HCT116 (cell line): ENCODE data around the gene RPL12. TPM values are rescaled to one million over a fixed set of nuclear protein-coding genes. Genes with fewer than 3 reads are reported as not detected.

Experiments used
- ATAC-seq: fragments of 200-7000 bp; cut with Tn5 transposase; 2 replicates; pipeline ENCODE4 v1.9.1; 2020; ENCODE audit warnings: mild to moderate bottlenecking, moderate library complexity
- BruUV-seq: library from RNA; stranded (reverse); fragments of 400-500 nt; replicated peaks from 2 replicates; lab custom pipeline; 2021; lab: Mats Ljungman, UMichigan
- CTCF ChIA-PET: fragments of 300-600 bp; sonication (Branson Sonifier 250); formaldehyde crosslinking; loops from one replicate; lab custom pipeline; 2021; ENCODE audit warnings: antibody characterized with exemption; lab: Charles Lee
- POLR2A ChIA-PET: fragments of 300-600, 350-600 bp; sonication (Branson Sonifier 250); formaldehyde crosslinking; loops from one replicate; lab custom pipeline; 2021; ENCODE audit warnings: antibody characterized with exemption; lab: Charles Lee
- RAD21 ChIA-PET, 2 experiments: fragments of 300-600 bp; sonication (Branson Sonifier 250); formaldehyde crosslinking; loops; one replicate each; lab custom pipeline; 2023; ENCODE audit warnings: low total read pairs in 2 of 2; ENCODE audit not compliant: uncharacterized antibody in 2 of 2, unreplicated experiment in 2 of 2, low non-redundant PET in 1 of 2; lab: Charles Lee
- DNase-seq: peaks from one replicate; pipeline ENCODE4 v3.0.0-alpha.2; 2010; ENCODE audit warnings: low read depth, low spot score
- H2AFZ ChIP-seq: fragments of 200-600 bp; shearing (Covaris generic), sonication (generic); 2 replicates; pipeline ENCODE4 v1.6.1; 2017; ENCODE audit warnings: low read depth, mixed run types, mixed read lengths, antibody characterized with exemption, low read length; ENCODE audit not compliant: poor library complexity, severe bottlenecking
- H3K27ac ChIP-seq: 2 replicates; pipeline ENCODE4 v1.5.1; 2012; ENCODE audit warnings: low read depth, low read length
- H3K27me3 ChIP-seq: fragments of 200-600 bp; sonication (generic); 2 replicates; pipeline ENCODE4 v1.6.1; 2016; ENCODE audit warnings: mixed run types, low read length, mixed read lengths; ENCODE audit not compliant: insufficient read depth
- H3K36me3 ChIP-seq, 2 experiments: fragments of 200-500 bp in 1 of 2; fragments of 200-600 bp in 1 of 2; sonication (Bioruptor generic) in 1 of 2; sonication (generic) in 1 of 2; 2 replicates each; pipeline versions ENCODE4 v1.5.1 to v1.6.1; 2014 to 2016; ENCODE audit warnings: low read length in 2 of 2, inconsistent platforms in 1 of 2, mixed read lengths in 1 of 2, mixed run types in 1 of 2; ENCODE audit not compliant: insufficient read depth in 2 of 2, control insufficient read depth in 1 of 2
- H3K4me1 ChIP-seq, 2 experiments: fragments of 200-600 bp in 1 of 2; sonication (generic) in 1 of 2; 2 replicates each; pipeline versions ENCODE4 v1.5.1 to v1.6.1; 2012 to 2017; ENCODE audit warnings: low read length in 2 of 2, inconsistent platforms in 1 of 2, mild to moderate bottlenecking in 1 of 2, mixed read lengths in 1 of 2, mixed run types in 1 of 2, moderate library complexity in 1 of 2; ENCODE audit not compliant: insufficient read depth in 2 of 2, control insufficient read depth in 1 of 2
- H3K4me2 ChIP-seq: fragments of 200-600 bp; sonication (generic); 2 replicates; pipeline ENCODE4 v1.6.1; 2017; ENCODE audit warnings: mixed run types, low read length, mixed read lengths
- H3K4me3 ChIP-seq, 2 experiments: fragments of 200-600 bp in 1 of 2; sonication (generic) in 1 of 2; replicated peaks in 1 of 2; 2 replicates each; pipeline ENCODE4 v1.5.1; 2011 to 2016; ENCODE audit warnings: low read length in 2 of 2, control low read depth in 1 of 2, low read depth in 1 of 2, mild to moderate bottlenecking in 1 of 2, mixed read lengths in 1 of 2, mixed run types in 1 of 2
- H3K79me2 ChIP-seq: fragments of 200-600 bp; sonication (generic); 2 replicates; pipeline ENCODE4 v1.6.1; 2017; ENCODE audit warnings: mild to moderate bottlenecking, mixed run types, low read length, moderate library complexity, mixed read lengths; ENCODE audit not compliant: insufficient read depth
- H3K9ac ChIP-seq: fragments of 200-600 bp; sonication (generic); 2 replicates; pipeline ENCODE4 v1.6.1; 2016; ENCODE audit warnings: low read length, mixed read lengths
- H3K9me2 ChIP-seq: fragments of 200-600 bp; sonication (generic), shearing (Covaris generic); 2 replicates; pipeline ENCODE4 v1.6.1; 2017; ENCODE audit warnings: mixed run types, mild to moderate bottlenecking, moderate library complexity; ENCODE audit not compliant: insufficient read depth
- H3K9me3 ChIP-seq, 2 experiments: fragments of 200-500 bp in 1 of 2; fragments of 200-600 bp in 1 of 2; sonication (Bioruptor generic) in 1 of 2; sonication (generic) in 1 of 2; 2 replicates each; pipeline ENCODE4 v1.6.1; 2014 to 2017; ENCODE audit warnings: low read length in 2 of 2, mixed read lengths in 2 of 2, inconsistent platforms in 1 of 2, low read depth in 1 of 2, mild to moderate bottlenecking in 1 of 2, mixed run types in 1 of 2, moderate library complexity in 1 of 2; ENCODE audit not compliant: control insufficient read depth in 1 of 2, insufficient read depth in 1 of 2
- H4K20me1 ChIP-seq: fragments of 200-600 bp; sonication (generic), shearing (Covaris generic); 2 replicates; pipeline ENCODE4 v1.6.1; 2017; ENCODE audit warnings: mixed run types, mild to moderate bottlenecking, moderate library complexity; ENCODE audit not compliant: insufficient read depth
- ATF3 ChIP-seq: IDR thresholded peaks from 2 replicates; pipeline ENCODE4 v1.6.1; 2012
- CBX3 ChIP-seq: IDR thresholded peaks from 2 replicates; pipeline ENCODE4 v1.6.1; 2012; ENCODE audit warnings: low read depth
- CEBPB ChIP-seq: IDR thresholded peaks from 2 replicates; pipeline ENCODE4 v1.6.1; 2012; ENCODE audit warnings: low read depth
- CTCF ChIP-seq, 3 experiments: fragments of 200-600 bp in 1 of 3; sonication (generic) in 1 of 3; IDR thresholded peaks in 2 of 3; conservative IDR thresholded peaks in 1 of 3; 2 replicates each; pipeline ENCODE4 v1.5.1; 2012 to 2017; ENCODE audit warnings: low read depth in 2 of 3, low read length in 2 of 3, antibody characterized with exemption in 1 of 3, borderline replicate concordance in 1 of 3, control low read depth in 1 of 3, mild to moderate bottlenecking in 1 of 3, mixed read lengths in 1 of 3, mixed run types in 1 of 3, moderate library complexity in 1 of 3; ENCODE audit not compliant: insufficient read depth in 1 of 3
- EGR1 ChIP-seq: IDR thresholded peaks from 2 replicates; pipeline ENCODE4 v1.6.1; 2012; ENCODE audit warnings: low read depth
- EZH2 ChIP-seq: fragments of 200-600 bp; sonication (generic); IDR thresholded peaks from 2 replicates; pipeline ENCODE4 v1.6.1; 2017; ENCODE audit warnings: antibody characterized with exemption, mixed run types
- EZH2phosphoT487 ChIP-seq: fragments of 200-600 bp; IDR thresholded peaks from 2 replicates; pipeline ENCODE4 v1.6.1; 2018; ENCODE audit warnings: antibody characterized with exemption, borderline replicate concordance
- FOSL1 ChIP-seq: IDR thresholded peaks from 2 replicates; pipeline ENCODE4 v1.6.1; 2012; ENCODE audit warnings: low read depth
- JUND ChIP-seq: IDR thresholded peaks from 2 replicates; pipeline ENCODE4 v1.6.1; 2012
- POLR2A ChIP-seq: IDR thresholded peaks from 2 replicates; pipeline ENCODE4 v1.7.0; 2011; ENCODE audit warnings: borderline replicate concordance; ENCODE audit not compliant: insufficient read depth, insufficient read length; ENCODE audit errors: extremely low read depth
- POLR2AphosphoS5 ChIP-seq: IDR thresholded peaks from 2 replicates; pipeline ENCODE4 v1.6.1; 2011; ENCODE audit warnings: mild to moderate bottlenecking, low read depth, low read length, moderate library complexity
- RAD21 ChIP-seq: IDR thresholded peaks from 2 replicates; pipeline ENCODE4 v1.6.1; 2012; ENCODE audit warnings: low read depth, mild to moderate bottlenecking
- SIN3A ChIP-seq: IDR thresholded peaks from 2 replicates; pipeline ENCODE4 v1.6.1; 2012; ENCODE audit warnings: low read depth
- SP1 ChIP-seq: IDR thresholded peaks from 2 replicates; pipeline ENCODE4 v1.6.1; 2012; ENCODE audit warnings: low read depth
- TCF7L2 ChIP-seq: IDR thresholded peaks from 2 replicates; pipeline ENCODE4 v1.7.0; 2011; ENCODE audit warnings: borderline replicate concordance, inconsistent platforms; ENCODE audit not compliant: insufficient read depth, insufficient read length; ENCODE audit errors: extremely low read depth
- YY1 ChIP-seq: IDR thresholded peaks from 2 replicates; pipeline ENCODE4 v1.6.1; 2011; ENCODE audit warnings: low read length, low read depth, moderate library complexity, mild to moderate bottlenecking; ENCODE audit not compliant: insufficient replicate concordance; ENCODE audit errors: extremely low read depth
- ZBTB33 ChIP-seq: IDR thresholded peaks from 2 replicates; pipeline ENCODE4 v1.6.1; 2011; ENCODE audit warnings: mild to moderate bottlenecking, low read length, moderate library complexity; ENCODE audit not compliant: insufficient replicate concordance; ENCODE audit errors: extremely low read depth
- ZFX ChIP-seq: fragments of 450-650 bp; IDR thresholded peaks from 2 replicates; pipeline ENCODE4 v1.6.1; 2017
- ZNF274 ChIP-seq: fragments of 200-500 bp; sonication (Bioruptor generic); IDR thresholded peaks from 2 replicates; pipeline ENCODE4 v1.6.1; 2014; ENCODE audit warnings: mild to moderate bottlenecking, low read depth, low read length, inconsistent platforms
- intact Hi-C: fragments of 100-400 bp; cut with micrococcal nuclease; formaldehyde crosslinking; loops from 2 replicates; pipeline ENCODE4 v1.10.0; 2022
- total RNA-seq: library from RNA; stranded (reverse); gene quantifications from one replicate; pipeline ENCODE4 v1.2.1, GENCODE V29; 2021; ENCODE audit not compliant: unreplicated experiment

Gene RPL12
- total RNA-seq, 1 experiment from 2014 or later: 2,679 TPM

- TF ChIP-seq FOSL1: no peak
- no peak for TF ChIP-seq EGR1
- TF ChIP-seq YY1: no peak
- no peak for TF ChIP-seq ZFX
- TF ChIP-seq ZBTB33: no peak
- TF ChIP-seq EZH2phosphoT487: no peak
These were observed 31.5 kb upstream of the RPL12 start (continued) for GRCh38 chr9:127482662-127483061.

GRCh38 chr9:127479507-127480081, 28.4 kb upstream of the RPL12 start:
- ATAC-seq (no peak), DNase-seq (no peak)
- no peak overlapping the region for H3K27ac ChIP-seq
- ChIA-PET RAD21 (no interaction called here), POLR2A (no interaction called here), CTCF (no interaction called here)
- no peaks in the 10 kb centered on the region for H4K20me1 ChIP-seq
- no peaks in the 10 kb centered on the region for H3K9me3 ChIP-seq
- no peak overlapping the region for H3K9ac ChIP-seq
- no peak overlapping the region for H3K4me3 ChIP-seq
- intact Hi-C loops: no loop called here
- H3K4me2 ChIP-seq: no peak overlapping the region
- H3K27me3 ChIP-seq: no peaks in the 10 kb centered on the region
- no peaks in the 10 kb centered on the region for H3K4me1 ChIP-seq
- H3K9me2 ChIP-seq: no peaks in the 10 kb centered on the region
- H2AFZ ChIP-seq: no peak overlapping the region
- H3K36me3 ChIP-seq: peaks cover 10 to 14% of the 10 kb centered on the region in 2 experiments; a peak in 2 of 4 replicates
- no TSS peak for BruUV-seq
- no peaks in the 10 kb centered on the region for H3K79me2 ChIP-seq
- no peak for TF ChIP-seq CTCF (IDR thresholded peaks at IDR 0.05 in 2 of 3, conservative IDR thresholded peaks at IDR 0.05 in 1 of 3; ENCODE audit: borderline replicate concordance in 1 of 3, insufficient read depth in 1 of 3, low read depth in 2 of 3, low read length in 2 of 3)
- no peak for TF ChIP-seq ZFX
- no peak for TF ChIP-seq EZH2
- no peak for TF ChIP-seq EGR1
- no peak for TF ChIP-seq TCF7L2
- no peak for TF ChIP-seq CEBPB
- no peak for TF ChIP-seq SIN3A
- no peak for TF ChIP-seq ATF3
- no peak for TF ChIP-seq ZNF274
- TF ChIP-seq SP1: no peak
- TF ChIP-seq JUND: no peak
- no peak for TF ChIP-seq RAD21
- TF ChIP-seq FOSL1: no peak
- no peak for TF ChIP-seq CBX3
- no peak for TF ChIP-seq POLR2AphosphoS5
- no peak for TF ChIP-seq EZH2phosphoT487
- TF ChIP-seq YY1: no peak
- no peak for TF ChIP-seq ZBTB33
- no peak for TF ChIP-seq POLR2A
